ENCODE data around the gene ZNF469. TPM values are rescaled to one million over a fixed set of nuclear protein-coding genes. Genes with fewer than 3 reads are reported as not detected.

ZNF469 gene
- total RNA-seq, 1 donor from 2014 or later, result 4.2 TPM

GRCh38 chr16:88415381-88415705 lies 32.6 kb downstream of the ZNF469 start:
- ATAC-seq (ENCODE audit: low read depth) (no peak), DNase-seq (no peak)
- Mint-ChIP-seq H3K27ac (no peak overlapping the region), H3K36me3 (ENCODE audit: low read depth) (no peaks in the 10 kb centered on the region), H3K4me1 (no peaks in the 10 kb centered on the region), H3K27me3 (no peaks in the 10 kb centered on the region), H3K4me3 (no peak overlapping the region), H3K9me3 (no peaks in the 10 kb centered on the region)
- ChIA-PET POLR2A (no interaction called here), CTCF (no interaction called here)
- TF ChIP-seq CTCF (IDR thresholded peaks at IDR 0.05), result no peak
- intact Hi-C loops (cut with micrococcal nuclease), result no loop called here

GRCh38 chr16:88415713-88416323 lies 33.1 kb downstream of the ZNF469 start:
- ATAC-seq (ENCODE audit: low read depth) (no peak), DNase-seq (no peak)
- TF ChIP-seq CTCF (IDR thresholded peaks at IDR 0.05), result no peak
- ChIA-PET CTCF (no interaction called here), POLR2A (no interaction called here)
- no peaks in the 10 kb centered on the region for H3K4me1 Mint-ChIP-seq
- no peak overlapping the region for H3K4me3 Mint-ChIP-seq
- no peaks in the 10 kb centered on the region for H3K9me3 Mint-ChIP-seq
- no peak overlapping the region for H3K27ac Mint-ChIP-seq
- H3K27me3 Mint-ChIP-seq, result no peaks in the 10 kb centered on the region
- H3K36me3 Mint-ChIP-seq (ENCODE audit: low read depth), result no peaks in the 10 kb centered on the region
- intact Hi-C loops (cut with micrococcal nuclease), result no loop called here

DNA sequence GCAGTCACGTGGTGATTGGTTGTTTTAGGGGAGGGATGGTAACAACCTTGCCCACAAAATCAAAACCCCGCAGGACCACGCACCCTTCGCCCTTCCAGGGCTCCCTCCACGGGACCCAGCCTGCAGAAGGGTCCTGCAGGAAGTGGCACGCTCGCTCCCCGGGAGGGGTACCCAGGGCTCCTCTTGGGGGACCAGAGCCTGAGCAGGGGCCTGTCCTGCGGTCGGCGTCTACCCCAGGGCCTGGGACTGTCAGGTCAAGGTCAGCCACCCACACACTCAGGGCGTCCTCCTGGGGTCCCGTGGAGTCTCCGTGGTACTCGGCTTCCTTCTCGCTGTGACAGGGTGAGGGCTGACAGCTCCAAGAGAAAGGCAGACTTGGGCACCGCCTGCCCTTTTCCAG lies 33.9 kb downstream of the ZNF469 start:
- ChIA-PET CTCF (no interaction called here), POLR2A (no interaction called here)
- ATAC-seq (ENCODE audit: low read depth), result no peak
- Mint-ChIP-seq H3K4me3 (no peak overlapping the region), H3K9me3 (no peaks in the 10 kb centered on the region), H3K27ac (no peak overlapping the region), H3K4me1 (no peaks in the 10 kb centered on the region), H3K27me3 (no peaks in the 10 kb centered on the region), H3K36me3 (ENCODE audit: low read depth) (no peaks in the 10 kb centered on the region)
- TF ChIP-seq CTCF (IDR thresholded peaks at IDR 0.05), result no peak
- no peak for DNase-seq
- intact Hi-C loops (cut with micrococcal nuclease), result no loop called here

DNA sequence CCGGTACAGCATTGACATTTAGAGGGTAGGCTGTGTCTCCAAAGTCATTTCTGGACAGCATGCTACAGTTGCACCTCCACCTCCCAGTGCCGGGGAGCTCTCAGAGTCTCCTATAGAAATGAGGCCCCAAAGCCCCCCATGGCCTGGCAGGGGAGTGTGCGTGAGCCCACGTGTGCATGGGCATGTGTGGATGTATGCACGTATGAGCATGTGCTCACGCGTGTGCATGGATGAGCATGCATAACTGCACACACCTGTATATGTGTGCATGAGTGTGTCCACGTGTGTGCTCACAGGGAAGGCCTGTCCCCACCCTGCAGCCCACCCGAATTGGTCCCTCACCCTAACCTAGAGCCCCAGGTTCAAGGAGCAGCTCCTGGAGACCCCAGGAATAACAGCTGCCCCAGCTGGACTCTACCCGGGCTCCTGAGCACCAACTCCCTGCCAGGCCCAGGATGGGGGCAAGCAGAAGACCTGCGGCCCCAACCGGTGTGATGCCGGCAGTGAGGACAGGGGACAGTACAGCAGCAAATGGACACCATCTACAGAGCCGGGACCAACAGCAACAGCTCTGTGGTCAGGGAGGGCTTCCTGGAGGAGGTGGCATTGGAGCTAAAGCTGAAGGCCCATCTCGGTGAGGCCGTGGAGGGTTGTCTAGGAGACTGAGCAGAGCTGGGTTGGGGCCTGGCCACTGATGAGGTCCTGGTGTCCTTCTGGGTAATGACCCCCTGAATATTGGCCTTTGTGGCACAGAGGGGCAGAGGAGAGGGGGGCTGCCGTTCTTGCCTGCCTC lies 35.1 kb downstream of the ZNF469 start:
- no peaks in the 10 kb centered on the region for H3K27me3 Mint-ChIP-seq
- no peaks in the 10 kb centered on the region for H3K36me3 Mint-ChIP-seq (ENCODE audit: low read depth)
- no peaks in the 10 kb centered on the region for H3K4me1 Mint-ChIP-seq
- POLR2A ChIA-PET, result no interaction called here
- no peak for TF ChIP-seq CTCF (IDR thresholded peaks at IDR 0.05)
- no peak for ATAC-seq (ENCODE audit: low read depth)
- H3K27ac Mint-ChIP-seq, result no peak overlapping the region
- H3K4me3 Mint-ChIP-seq, result no peak overlapping the region
- intact Hi-C loops (cut with micrococcal nuclease), result no loop called here
- DNase-seq, result no peak
- CTCF ChIA-PET, result no interaction called here
- H3K9me3 Mint-ChIP-seq, result no peaks in the 10 kb centered on the region

GRCh38 chr16:88418869-88419268 lies 36.1 kb downstream of the ZNF469 start:
- intact Hi-C loops (cut with micrococcal nuclease), result no loop called here
- no peak for TF ChIP-seq CTCF (IDR thresholded peaks at IDR 0.05)
- ChIA-PET CTCF (no interaction called here), POLR2A (no interaction called here)
- H3K4me3 Mint-ChIP-seq, result no peak overlapping the region
- no peaks in the 10 kb centered on the region for H3K9me3 Mint-ChIP-seq
- ATAC-seq (ENCODE audit: low read depth), result no peak
- no peak overlapping the region for H3K27ac Mint-ChIP-seq
- DNase-seq, result no peak
- no peaks in the 10 kb centered on the region for H3K36me3 Mint-ChIP-seq (ENCODE audit: low read depth)
- H3K27me3 Mint-ChIP-seq, result no peaks in the 10 kb centered on the region
- H3K4me1 Mint-ChIP-seq, result no peaks in the 10 kb centered on the region

All from activated B cell treated with CpG ODN at 0.5 μM for 24 hours (primary cell).